OCI-LY3 (cell line): ENCODE measurements around the gene C21orf58.

Experiments
- CTCF ChIP-seq: fragments of 200-600, 300-600 bp; sonication (generic); IDR thresholded peaks from 2 replicates; pipeline ENCODE4 v1.5.1; 2014; ENCODE audit warnings: antibody characterized with exemption, low read length, low read depth
- EZH2phosphoT487 ChIP-seq: fragments of 200-600 bp; shearing (Covaris generic); IDR thresholded peaks from 2 replicates; pipeline ENCODE4 v1.6.1; 2018; ENCODE audit warnings: antibody characterized with exemption, mixed run types, low read depth

- TF ChIP-seq CTCF (no peak), EZH2phosphoT487 (no peak)
Measured at GRCh38 chr21:46284733-46285132, 38.9 kb downstream of the C21orf58 start.
